Measurements from ENCODE around the gene ABLIM2. TPM values are rescaled to one million over a fixed set of nuclear protein-coding genes. Genes with fewer than 3 reads are reported as not detected.
A peak's percentile ranks its signal among the peaks of the same experiment; 100 is the strongest.

The ABLIM2 gene
- total RNA-seq, 1 donor from 2014 or later: 7.5 TPM

GRCh38 chr4:8171984-8172924 is 13.6 kb upstream of the ABLIM2 start:
- H3K4me1 Mint-ChIP-seq (ENCODE audit: low read depth, unreplicated experiment): peaks cover 9% of the 10 kb centered on the region
- peaks cover 2% of the 10 kb centered on the region for H3K27me3 Mint-ChIP-seq (ENCODE audit: unreplicated experiment)
- no peaks in the 10 kb centered on the region for H3K36me3 Mint-ChIP-seq (ENCODE audit: unreplicated experiment)
- no peak for DNase-seq
- peaks cover 3% of the 10 kb centered on the region for H3K9me3 Mint-ChIP-seq (ENCODE audit: unreplicated experiment)
- no peak overlapping the region for H3K27ac Mint-ChIP-seq (ENCODE audit: unreplicated experiment)
- no peak overlapping the region for H3K4me3 Mint-ChIP-seq (ENCODE audit: unreplicated experiment)
- TF ChIP-seq, protein P1, sequence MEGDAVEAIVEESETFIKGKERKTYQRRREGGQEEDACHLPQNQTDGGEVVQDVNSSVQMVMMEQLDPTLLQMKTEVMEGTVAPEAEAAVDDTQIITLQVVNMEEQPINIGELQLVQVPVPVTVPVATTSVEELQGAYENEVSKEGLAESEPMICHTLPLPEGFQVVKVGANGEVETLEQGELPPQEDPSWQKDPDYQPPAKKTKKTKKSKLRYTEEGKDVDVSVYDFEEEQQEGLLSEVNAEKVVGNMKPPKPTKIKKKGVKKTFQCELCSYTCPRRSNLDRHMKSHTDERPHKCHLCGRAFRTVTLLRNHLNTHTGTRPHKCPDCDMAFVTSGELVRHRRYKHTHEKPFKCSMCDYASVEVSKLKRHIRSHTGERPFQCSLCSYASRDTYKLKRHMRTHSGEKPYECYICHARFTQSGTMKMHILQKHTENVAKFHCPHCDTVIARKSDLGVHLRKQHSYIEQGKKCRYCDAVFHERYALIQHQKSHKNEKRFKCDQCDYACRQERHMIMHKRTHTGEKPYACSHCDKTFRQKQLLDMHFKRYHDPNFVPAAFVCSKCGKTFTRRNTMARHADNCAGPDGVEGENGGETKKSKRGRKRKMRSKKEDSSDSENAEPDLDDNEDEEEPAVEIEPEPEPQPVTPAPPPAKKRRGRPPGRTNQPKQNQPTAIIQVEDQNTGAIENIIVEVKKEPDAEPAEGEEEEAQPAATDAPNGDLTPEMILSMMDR (IDR thresholded peaks at IDR 0.05; ENCODE audit: partially characterized antibody, unreplicated experiment): no peak

DNA sequence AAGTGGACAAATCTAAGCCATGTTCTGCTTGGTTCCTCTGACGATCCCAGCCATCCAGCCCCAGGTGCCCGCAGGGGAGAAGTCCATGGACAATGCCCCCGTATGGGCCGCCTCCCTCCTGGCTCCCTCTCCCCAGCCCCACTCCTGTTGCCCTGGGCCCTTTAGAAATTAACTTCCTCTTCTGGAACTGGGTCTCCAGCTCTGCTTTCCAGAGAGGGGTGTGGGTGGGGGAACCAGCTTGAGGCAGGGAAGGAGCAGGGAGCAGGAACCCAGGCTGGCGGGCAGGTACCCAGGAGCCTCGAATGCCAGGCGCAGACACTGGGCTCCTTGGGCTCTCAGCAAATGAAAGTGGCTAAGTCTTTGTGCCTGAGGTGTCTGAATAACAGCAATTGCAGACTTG is 12.7 kb upstream of the ABLIM2 start:
- Mint-ChIP-seq H3K4me1 (ENCODE audit: low read depth, unreplicated experiment) (peaks cover 9% of the 10 kb centered on the region), H3K27me3 (ENCODE audit: unreplicated experiment) (peaks cover 2% of the 10 kb centered on the region), H3K27ac (ENCODE audit: unreplicated experiment) (no peak overlapping the region), H3K9me3 (ENCODE audit: unreplicated experiment) (peaks cover 5% of the 10 kb centered on the region), H3K36me3 (ENCODE audit: unreplicated experiment) (no peaks in the 10 kb centered on the region), H3K4me3 (ENCODE audit: unreplicated experiment) (peak overlapping the region; percentile 32)
- DNase-seq: no peak
- TF ChIP-seq, protein P1 (IDR thresholded peaks at IDR 0.05; ENCODE audit: partially characterized antibody, unreplicated experiment): no peak

- H3K36me3 Mint-ChIP-seq (ENCODE audit: unreplicated experiment): no peaks in the 10 kb centered on the region
- peaks cover 13% of the 10 kb centered on the region for H3K4me1 Mint-ChIP-seq (ENCODE audit: low read depth, unreplicated experiment)
- no peak for DNase-seq
- peaks cover 6% of the 10 kb centered on the region for H3K27me3 Mint-ChIP-seq (ENCODE audit: unreplicated experiment)
- no peak overlapping the region for H3K27ac Mint-ChIP-seq (ENCODE audit: unreplicated experiment)
- H3K9me3 Mint-ChIP-seq (ENCODE audit: unreplicated experiment): peaks cover 5% of the 10 kb centered on the region
- TF ChIP-seq, protein P1 (IDR thresholded peaks at IDR 0.05; ENCODE audit: partially characterized antibody, unreplicated experiment): no peak
- no peak overlapping the region for H3K4me3 Mint-ChIP-seq (ENCODE audit: unreplicated experiment)
These were observed 11.7 kb upstream of the ABLIM2 start for GRCh38 chr4:8170341-8170740.

GRCh38 chr4:8169763-8170162 is 11.2 kb upstream of the ABLIM2 start:
- Mint-ChIP-seq H3K9me3 (ENCODE audit: unreplicated experiment) (peaks cover 5% of the 10 kb centered on the region), H3K27me3 (ENCODE audit: unreplicated experiment) (peaks cover 6% of the 10 kb centered on the region), H3K36me3 (ENCODE audit: unreplicated experiment) (no peaks in the 10 kb centered on the region), H3K27ac (ENCODE audit: unreplicated experiment) (no peak overlapping the region), H3K4me3 (ENCODE audit: unreplicated experiment) (no peak overlapping the region), H3K4me1 (ENCODE audit: low read depth, unreplicated experiment) (peaks cover 18% of the 10 kb centered on the region)
- TF ChIP-seq, protein P1 (IDR thresholded peaks at IDR 0.05; ENCODE audit: partially characterized antibody, unreplicated experiment): no peak
- DNase-seq: no peak
